Measurements from ENCODE around the gene PTPRE. TPM values are rescaled to one million over a fixed set of nuclear protein-coding genes. Genes with fewer than 3 reads are reported as not detected.

The PTPRE gene
- total RNA-seq, 1 experiment from 2014 or later, result 12.3 TPM

GRCh38 chr10:127964621-127965020 is 57.7 kb downstream of the PTPRE start:
- no peak overlapping the region for H3K4me2 ChIP-seq (ENCODE audit: low read length)
- H2AFZ ChIP-seq (ENCODE audit: low read depth, low read length, poor library complexity, severe bottlenecking), result no peak overlapping the region
- H3K4me1 ChIP-seq (ENCODE audit: control insufficient read depth in 1 of 2, insufficient read depth in 2 of 2, low read length in 2 of 2), result no peaks in the 10 kb centered on the region
- TF ChIP-seq CTCF (IDR thresholded peaks at IDR 0.05 in 2 of 3, conservative IDR thresholded peaks at IDR 0.05 in 1 of 3; ENCODE audit: borderline replicate concordance in 1 of 3, insufficient read depth in 1 of 3, low read depth in 2 of 3, low read length in 2 of 3) (no peak), JUND (IDR thresholded peaks at IDR 0.05) (no peak), ZBTB33 (IDR thresholded peaks at IDR 0.05; ENCODE audit: extremely low read depth, insufficient replicate concordance, low read length) (no peak), CBX3 (IDR thresholded peaks at IDR 0.05; ENCODE audit: low read depth) (no peak), ZNF274 (IDR thresholded peaks at IDR 0.05; ENCODE audit: low read depth, low read length) (no peak), MAX (IDR thresholded peaks at IDR 0.05) (no peak), EGR1 (IDR thresholded peaks at IDR 0.05; ENCODE audit: low read depth) (no peak), POLR2A (IDR thresholded peaks at IDR 0.05; ENCODE audit: borderline replicate concordance, extremely low read depth, insufficient read depth, insufficient read length) (no peak), ELF1 (IDR thresholded peaks at IDR 0.05; ENCODE audit: borderline replicate concordance, low read depth) (no peak), POLR2AphosphoS5 (IDR thresholded peaks at IDR 0.05; ENCODE audit: low read depth, low read length) (no peak)
- H3K79me2 ChIP-seq (ENCODE audit: insufficient read depth, low read length), result no peaks in the 10 kb centered on the region
- ChIA-PET CTCF (no interaction called here), RAD21 (ENCODE audit: low non-redundant PET in 1 of 2, low total read pairs in 2 of 2, uncharacterized antibody in 2 of 2, unreplicated experiment in 2 of 2) (no interaction called here), POLR2A (no interaction called here)
- no peak overlapping the region for H3K4me3 ChIP-seq (replicated peaks in 1 of 2; ENCODE audit: low read depth in 1 of 2, low read length in 2 of 2)
- no peaks in the 10 kb centered on the region for H3K36me3 ChIP-seq (ENCODE audit: control insufficient read depth in 1 of 2, insufficient read depth in 2 of 2, low read length in 2 of 2)
- H3K27ac ChIP-seq (ENCODE audit: low read depth, low read length), result no peak overlapping the region
- no peaks in the 10 kb centered on the region for H3K9me2 ChIP-seq (ENCODE audit: insufficient read depth)
- no peaks in the 10 kb centered on the region for H3K9me3 ChIP-seq (ENCODE audit: control insufficient read depth in 1 of 2, insufficient read depth in 1 of 2, low read depth in 1 of 2, low read length in 2 of 2)
- DNase-seq (ENCODE audit: low read depth, low spot score) (no peak), ATAC-seq (no peak)
- no peak overlapping the region for H3K9ac ChIP-seq (ENCODE audit: low read length)
- H4K20me1 ChIP-seq (ENCODE audit: insufficient read depth), result no peaks in the 10 kb centered on the region
- H3K27me3 ChIP-seq (ENCODE audit: insufficient read depth, low read length), result no peaks in the 10 kb centered on the region
- intact Hi-C loops (cut with micrococcal nuclease), result no loop called here
- no TSS peak for BruUV-seq (replicated peaks)

All from HCT116 (cell line).